GM21360 (cell line): ENCODE results near the gene RFC2.
A peak's percentile ranks its signal among the peaks of the same experiment; 100 is the strongest.
"Not testable (repeated sequence)": the region's sequence is repeated elsewhere in the genome, so short reads cannot be mapped to it uniquely, and the experiment has no call there.

Experiments
- ATAC-seq: cut with Tn5 transposase; IDR thresholded peaks from one replicate; pipeline ENCODE4 v1.9.1; 2021; ENCODE audit warnings: mild to moderate bottlenecking, moderate library complexity; ENCODE audit not compliant: unreplicated experiment

Gene RFC2

DNA sequence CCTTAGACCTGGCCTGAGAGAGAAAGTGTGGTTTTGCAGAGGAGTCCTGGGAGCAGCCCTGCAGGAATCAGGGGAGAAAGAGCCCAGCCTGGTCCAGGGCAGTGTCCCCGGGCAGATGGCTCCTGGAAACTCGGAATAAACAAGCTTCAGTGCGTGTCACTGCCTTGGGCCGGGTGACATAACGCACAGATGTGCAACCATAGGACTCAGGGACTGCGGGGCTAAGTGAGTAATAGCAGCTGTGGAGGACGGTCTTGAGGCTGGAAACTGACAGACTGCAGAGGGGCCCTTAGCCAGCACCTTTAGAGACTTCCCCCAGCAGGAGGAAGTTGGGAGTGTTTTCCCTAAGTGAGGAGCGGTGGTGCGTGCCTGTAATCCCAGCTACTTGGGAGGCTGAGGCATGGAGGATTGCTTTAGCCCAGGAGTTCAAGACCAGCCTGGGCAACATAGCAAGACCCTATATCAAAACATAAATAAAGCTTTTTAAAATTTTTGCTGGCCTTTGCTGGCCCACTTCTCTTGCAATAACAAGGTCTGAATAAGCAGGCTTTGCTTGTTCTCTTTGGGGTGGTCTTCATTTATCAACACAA, 29.8 kb upstream of the RFC2 start:
- ATAC-seq = no peak

DNA sequence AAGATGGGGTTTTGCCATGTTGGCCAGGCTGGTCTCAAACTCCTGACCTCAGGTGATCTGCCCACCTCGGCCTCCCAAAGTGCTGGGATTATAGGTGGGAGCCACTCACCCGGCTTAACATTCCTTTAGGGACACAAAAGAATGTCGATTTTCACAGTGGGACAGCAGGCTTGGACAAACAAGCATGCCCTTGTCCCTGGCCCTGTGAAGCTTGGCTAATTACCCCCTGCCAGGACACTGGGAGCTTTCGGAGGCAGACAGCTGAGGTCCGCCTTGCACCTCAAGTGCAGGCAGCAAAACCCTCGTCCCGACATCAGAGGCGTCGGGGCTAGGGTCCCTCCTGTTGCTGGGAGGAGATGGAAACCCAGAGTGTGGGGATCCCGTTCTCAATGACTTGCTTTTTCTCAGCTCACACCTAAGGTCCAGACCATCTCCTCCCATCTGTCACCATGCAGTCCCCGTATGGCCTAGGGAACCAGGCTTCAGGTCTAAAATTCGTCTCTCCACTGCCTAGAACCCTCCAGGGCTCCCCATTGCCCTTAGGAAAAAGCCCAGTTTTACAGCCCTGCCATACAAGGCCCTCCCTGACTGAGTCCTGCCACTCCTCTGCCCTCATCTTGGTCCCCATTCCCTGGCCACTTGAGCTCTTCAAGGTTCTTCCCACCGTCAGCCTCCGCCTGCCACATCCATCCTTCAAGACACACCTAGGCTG, 28.7 kb upstream of the RFC2 start:
- ATAC-seq = no peak

DNA sequence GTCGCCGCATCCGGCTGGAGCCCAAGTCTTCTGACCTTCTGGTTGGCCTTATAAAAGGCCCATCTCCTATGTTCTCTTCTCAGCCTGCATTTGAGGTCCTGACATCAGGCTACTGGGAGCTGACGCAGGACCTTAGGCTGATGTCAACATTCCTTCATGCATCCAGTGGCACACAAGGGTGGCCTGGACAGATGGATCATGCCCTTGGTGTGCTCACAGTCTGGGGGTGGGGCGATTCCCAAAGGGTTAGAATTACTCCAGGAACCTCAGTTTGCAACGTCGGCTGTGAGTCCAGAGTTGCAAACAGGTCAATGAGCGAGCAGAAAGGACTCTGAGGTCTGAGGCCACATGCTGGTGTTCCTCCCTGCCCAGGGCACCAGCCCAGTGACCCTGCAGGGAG, 26.8 kb upstream of the RFC2 start:
- no peak for ATAC-seq

DNA sequence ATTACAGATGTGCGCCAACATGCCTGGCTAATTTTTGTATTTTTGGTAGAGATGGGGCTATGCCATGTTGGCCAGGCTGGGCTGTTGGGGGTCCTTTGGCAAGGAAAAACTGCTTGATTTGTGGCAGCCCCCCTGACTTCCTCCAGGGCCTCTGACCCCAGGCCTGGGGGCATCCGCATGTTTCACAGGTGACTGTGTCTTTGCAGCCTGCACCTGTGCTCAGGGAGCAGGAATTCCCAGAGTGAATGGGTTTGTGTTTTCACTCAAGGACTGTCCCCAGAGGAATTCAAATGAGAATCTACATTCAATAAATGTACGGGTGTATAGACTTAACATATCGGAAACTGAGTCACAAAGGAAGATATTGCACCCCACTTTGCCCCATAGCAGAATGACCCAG, 23.4 kb upstream of the RFC2 start:
- no peak for ATAC-seq

DNA sequence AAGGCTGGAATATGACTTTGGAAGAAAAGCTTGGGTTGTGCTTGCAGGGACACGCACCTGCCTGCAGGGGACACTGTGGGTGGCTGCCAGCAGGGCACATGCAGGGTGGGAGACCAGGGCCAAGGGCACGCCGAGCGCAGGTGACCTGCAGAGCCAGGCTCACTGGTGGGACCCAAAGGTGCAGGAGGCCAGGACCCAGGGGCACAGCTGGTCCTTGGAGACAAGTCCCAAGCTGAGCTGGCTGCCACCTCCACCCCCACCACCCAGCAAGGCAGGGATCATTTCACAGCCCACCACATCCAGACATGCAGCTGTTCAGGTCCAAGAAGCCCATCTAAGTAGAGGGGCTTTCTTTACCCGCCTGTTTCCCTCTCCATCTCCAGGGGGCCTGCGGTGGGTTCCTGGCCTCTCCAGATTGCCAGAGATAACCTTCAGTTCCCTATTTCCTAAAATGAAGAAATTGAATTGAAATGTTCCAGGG, 21.2 kb upstream of the RFC2 start:
- no peak for ATAC-seq

DNA sequence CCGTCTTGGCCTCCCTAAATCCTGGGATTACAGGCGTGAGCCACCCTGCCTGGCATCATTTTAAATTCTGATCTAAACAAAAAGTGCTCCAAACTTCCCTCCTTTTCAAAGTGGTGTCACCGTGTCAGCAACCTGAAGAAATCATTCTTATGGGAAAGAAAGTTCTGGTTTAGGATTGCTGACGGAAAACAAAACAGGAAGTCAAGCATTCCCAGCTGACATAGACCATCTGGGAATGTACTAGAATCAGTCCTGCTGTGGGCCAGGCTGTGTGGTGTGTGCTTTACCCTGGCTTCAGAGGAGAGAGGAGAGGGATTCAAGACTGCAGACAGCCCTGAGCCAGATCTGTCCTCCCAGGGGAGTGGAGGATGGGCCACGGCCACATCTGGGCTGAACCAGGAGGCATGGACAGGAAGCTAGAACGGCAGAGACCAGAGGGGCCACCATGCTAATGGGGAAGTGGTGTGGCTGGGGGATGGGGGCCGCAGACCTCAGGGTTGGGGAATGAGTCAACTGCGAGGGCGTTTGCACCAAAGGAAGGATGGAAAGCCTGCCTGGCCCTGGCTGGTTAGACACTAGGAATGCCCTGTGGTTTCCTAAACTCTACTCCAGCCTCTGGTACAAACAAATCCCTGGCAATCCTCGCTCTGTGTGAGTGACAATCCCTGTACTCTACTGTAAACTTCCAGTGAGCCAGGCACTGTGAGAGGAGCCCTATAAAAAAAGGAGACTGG, 18.3 kb upstream of the RFC2 start:
- peak; percentile 45 for ATAC-seq

DNA sequence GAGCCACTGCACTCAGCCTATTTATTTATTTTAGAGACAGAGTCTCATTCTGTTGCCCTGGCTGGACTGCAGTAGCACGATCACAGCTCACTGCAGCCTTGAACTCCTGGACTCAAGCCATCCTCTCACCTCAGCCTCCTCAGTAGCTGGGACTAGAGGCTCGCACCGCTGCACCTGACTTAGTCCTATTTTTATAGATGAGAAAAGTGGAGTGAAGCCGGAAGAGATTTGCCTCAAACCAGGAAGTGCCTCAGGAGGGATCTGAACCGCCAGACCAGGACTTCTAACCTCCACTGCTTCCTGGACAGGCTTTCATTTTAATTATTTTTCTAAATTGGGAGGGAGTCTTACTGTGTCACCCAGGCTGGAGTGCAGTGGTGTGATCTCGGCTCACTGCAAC, 17.5 kb upstream of the RFC2 start:
- no peak for ATAC-seq

DNA sequence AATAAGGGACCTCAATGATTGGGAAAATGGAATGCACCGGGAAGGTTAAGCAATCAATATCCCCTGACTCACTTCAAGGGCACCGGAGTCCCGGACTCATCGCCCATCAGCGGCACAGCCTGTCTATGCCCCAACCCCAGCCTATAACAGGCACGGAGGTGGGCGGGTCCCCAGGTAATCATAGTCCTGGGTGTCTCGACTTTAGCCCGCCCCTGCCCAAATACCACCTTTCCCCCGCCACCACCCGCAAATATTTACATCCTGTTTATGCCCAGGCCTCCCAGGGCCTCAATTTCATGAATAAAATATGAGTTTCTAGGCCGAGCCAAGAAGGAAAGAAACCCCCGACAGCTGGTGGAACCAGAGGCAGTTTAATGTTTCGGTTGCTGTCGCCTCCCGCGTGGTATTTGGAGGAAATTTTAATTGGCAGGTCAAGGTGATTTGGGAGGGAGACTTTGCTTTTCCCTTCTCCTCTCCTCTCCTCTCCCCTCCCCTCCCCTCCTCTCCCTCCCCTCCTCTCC, 15.6 kb upstream of the RFC2 start:
- no peak for ATAC-seq

DNA sequence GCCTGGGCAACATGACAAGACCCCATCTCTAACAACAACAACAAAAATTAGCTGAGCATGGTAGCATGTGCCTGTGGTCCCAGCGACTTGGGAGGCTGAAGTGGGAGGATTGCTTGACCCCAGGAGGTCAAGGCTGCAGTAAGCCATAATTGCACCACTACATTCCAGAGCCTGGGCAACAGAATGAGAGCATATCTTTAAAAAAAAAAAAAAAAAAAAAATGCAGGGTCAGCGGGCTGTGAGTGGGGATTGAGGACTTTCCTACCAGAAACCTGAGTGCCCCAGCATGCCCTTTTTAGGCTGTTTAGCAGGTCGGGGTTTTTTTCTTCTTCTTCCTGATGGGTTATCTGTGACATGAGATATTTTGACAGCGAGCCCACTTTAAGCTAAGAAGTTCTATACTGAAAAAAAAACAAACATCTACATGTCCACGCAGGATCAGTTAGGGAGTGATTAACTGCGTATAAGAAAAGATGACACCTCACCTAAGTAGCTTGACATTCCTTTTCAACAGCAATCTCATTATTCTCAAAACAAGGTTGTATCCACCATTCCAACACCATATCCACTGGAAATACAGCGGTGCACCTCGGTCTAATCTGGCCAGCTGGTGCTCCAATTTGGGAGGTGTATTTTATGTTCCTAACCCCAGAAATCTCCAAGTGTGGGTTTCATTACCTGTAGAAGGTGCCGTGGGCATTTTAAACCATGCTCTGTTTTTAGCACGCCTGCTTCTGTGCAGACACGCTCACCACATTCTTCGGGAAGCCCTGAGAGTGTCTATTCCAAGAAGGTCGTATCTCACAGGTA, 13.8 kb upstream of the RFC2 start:
- no peak for ATAC-seq

DNA sequence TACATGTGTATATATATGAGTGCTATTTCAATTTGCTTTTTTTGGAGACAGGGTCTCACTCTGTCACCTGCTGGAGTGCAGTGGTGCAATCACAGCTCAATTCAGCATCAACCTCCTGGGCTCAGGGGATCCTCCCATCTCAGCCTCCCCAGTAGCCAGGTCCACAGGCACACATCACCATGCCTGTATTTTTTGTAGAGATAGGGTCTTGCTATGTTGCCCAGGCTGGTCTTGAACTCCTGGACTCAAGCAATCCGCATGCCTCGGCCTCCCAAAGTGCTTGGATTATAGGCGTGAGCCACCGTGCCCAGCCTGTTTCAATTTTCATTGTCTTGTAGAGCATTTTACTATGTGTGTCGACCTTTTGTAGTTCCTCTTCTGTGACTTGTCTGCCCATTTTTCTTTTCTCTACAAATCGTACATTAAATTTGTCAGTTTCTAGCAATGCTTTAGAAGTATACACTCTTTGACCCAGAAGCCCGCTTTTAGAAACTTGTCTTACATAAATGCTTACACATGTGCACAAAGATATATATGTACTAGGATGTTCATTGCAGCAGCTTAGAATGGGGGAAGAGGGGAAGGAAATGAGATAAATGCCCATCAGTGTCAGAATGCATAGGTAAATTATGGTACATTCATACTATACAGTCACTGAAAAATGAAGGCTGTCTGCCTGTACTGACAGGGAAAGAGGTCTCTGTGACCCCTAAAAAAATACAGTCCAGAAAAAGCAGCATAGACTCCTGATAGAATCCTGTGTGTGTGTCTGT, 12.2 kb upstream of the RFC2 start:
- no peak for ATAC-seq

DNA sequence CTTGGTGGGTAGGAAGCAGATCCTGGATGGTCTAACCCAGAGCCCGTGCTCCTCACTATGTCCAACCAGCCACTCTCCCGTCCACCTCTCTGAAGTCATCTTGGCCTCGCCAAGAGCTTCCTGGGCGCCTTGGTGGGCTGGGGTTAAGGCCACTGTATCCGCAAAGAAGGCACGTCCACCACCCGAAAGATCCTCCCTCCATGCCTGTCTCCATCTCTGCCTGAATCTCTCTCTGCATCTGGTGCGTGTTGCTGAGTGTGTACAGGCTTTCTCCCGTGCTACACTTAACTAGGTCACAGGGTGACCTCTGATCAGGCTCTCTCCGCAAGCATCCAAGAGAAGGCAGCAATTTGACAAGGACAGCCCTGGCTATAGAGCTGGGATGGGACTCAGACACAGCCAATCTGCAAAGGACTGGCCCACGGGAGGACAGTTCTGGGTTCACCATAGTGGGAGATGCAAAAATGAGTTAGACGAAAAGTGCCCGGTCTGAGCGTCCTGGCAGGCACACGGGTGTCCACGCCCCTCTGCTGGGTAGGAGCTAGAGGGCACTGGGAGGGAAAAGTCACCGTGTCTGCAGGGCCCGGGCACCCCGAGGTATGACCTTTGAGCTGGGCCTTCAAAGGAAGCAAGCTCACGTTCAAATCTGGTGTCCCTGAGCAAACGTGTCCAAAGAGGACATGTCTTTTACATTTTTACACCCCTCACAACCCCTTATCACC, 9.4 kb upstream of the RFC2 start:
- ATAC-seq = no peak

DNA sequence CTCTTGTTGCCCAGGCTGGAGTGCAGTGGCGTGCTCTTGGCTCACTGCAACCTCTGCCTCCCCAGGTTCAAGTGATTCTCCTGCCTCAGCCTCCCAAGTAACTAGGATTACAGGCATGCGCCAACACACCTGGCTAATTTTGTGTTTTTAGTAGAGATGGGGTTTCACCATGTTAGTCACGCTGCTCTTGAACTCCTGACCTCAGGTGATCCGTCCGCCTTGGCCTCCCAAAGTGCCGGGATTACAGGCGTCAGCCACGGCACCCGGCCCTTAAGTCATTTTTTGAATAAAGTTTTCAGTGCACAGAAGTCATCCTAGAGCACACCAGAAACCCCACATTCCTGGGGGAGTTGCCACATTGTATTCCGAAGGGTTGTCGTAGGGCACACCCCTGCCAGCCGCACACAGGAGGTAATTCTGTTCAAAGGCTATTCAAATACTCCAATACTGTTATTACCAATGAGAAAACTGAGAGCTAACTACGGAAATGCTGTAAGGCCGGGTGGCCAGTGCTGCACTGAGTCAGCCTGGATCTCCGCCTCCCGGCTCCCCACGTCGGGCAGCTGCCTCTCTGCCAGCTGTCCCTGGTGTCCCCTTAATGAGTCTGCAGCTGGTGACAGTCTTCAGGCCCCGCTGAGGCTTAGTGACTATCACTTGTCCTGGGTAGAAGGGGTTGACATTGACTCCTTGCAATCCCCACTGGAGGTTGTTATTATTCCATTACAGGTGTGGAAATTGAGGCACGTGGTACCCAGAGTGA, 8.6 kb upstream of the RFC2 start:
- no peak for ATAC-seq

DNA sequence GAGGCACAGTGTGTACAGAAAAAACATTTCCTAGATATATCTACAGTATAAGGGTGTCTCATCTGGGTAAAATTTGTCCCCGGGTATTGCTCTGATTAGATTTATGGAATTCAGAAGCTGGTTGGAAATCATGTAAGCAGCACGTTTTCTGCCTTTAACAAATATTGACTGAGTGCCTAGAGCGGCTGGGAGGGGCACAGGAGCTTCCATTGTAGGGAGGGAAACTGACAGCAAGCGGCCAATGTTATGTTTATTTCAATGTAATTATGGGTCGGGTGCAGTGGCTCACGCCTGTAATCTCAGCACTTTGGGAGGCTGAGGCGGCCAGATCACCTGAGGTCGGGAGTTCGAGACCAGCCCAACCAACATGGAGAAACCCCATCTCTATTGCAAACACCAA, 4.4 kb upstream of the RFC2 start:
- ATAC-seq = no peak

DNA sequence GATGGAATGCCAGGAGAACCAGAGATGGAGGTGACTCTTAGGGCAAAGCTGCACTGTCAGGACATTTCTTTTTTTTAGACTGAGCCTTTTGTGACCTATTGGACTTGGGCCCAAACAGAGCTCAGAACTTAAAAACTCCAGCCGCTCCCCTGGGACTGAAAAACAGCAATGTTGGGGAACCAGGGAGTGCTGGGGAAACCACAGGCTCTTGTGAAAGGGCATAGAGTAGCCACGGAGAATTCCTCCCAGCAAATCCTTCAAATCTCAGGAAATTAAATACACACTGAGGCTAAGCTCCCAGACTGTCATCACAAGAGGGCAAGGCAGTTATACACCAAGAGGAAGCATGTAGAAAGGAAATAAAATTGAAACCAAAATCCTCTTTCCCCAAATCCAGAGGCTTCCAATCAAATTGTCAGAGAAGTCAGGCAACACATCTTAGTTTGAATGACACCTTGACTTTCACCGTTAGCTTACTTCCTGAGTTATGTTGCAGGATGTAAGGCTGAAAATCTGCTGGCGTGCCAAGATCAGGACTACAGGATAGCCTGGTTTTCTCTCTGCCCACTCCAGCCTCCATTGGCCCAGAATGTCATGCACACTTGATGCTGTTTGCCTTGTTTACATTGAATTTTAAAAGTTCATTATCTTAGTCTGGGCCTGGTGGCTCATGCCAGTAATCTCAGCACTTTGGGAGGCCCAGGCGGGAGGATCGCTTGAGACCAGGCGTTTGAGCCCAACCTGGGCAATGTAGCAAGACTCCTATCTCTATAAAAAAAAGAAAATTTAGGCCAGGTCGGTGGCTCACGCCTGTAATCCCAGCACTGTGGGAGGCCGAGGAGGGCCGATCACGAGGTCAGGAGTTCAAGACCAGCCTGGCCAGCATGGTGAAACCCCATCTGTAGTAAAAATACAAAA, 2.6 kb upstream of the RFC2 start:
- ATAC-seq = no peak

DNA sequence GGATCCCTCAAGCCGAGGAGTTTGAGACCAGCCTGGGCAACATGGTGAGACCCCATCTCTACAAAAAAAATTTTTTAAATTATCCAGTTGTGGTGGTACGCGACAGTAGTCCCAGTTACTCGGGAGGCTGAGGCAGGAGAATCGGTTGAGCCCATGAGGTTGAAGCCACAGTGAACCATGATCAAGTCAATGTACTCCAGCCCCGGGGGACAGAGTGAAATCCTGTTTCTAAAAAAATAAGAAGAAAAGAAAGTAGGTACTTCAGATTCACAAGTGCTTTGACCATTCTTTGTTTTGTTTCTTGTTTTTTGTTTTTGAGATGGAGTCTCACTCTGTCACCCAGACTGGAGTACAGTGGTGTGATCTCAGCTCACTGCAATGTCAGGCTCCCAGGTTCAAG, 1.3 kb upstream of the RFC2 start:
- not testable (repeated sequence) for ATAC-seq

DNA sequence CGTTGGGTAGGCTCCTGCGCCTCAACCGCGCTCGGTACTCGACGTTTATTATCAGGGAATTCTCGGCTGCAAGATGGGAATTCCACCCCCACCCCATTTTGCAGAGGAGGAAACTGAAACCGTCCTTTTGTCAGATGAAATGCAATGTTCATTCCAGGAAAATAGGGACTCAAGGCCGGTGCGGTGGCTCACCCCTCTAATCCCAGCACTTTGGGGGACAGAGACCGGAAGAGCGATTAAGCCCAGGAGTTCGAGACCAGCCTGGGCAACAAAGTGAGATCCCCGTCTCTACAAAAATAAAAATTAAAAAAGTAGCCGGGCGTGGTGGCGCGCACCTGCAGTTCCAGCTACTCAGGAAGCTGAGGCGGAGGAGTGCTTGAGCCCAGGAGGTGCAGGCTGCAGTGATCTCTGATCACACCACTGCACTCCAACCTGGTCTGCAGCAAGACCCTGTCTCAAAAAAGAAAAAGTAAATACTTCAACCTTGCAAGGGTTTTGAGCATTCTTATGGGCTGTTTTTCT, 720 bp upstream of the RFC2 start:
- no peak for ATAC-seq

DNA sequence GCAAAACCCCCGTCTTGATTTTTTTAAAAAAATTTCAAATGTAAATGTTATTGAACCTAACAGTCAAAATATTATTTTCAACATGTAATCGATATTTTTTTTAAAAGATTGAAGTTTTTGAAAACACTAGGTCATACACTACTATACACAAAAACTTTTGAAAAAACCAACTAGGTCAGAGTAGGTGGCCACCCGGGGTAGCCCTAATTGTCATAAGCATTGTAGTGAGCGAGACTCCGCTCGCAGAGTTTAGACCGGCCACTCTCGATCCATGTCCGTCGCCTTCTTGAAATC, 417 bp downstream of the RFC2 start:
- no peak for ATAC-seq

DNA sequence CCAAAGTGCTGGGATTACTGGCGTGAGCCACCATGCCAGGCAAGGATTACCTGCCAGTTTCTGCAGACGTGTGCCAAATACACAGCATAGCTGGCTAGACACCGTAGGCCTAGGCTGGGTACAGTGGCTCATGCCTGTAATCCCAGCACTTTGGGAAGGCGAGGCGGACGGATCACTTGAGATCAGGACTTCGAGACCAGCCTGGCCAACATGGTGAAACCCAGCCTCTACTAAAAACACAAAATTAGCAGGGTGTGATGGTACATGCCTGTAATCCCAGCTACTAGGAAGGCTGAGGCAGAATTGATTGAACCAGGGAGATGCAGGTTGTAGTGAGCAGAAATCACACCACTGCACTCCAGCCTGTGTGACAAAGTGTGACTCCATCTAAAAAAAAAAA, 868 bp downstream of the RFC2 start:
- ATAC-seq = no peak
